ENCODE measurements around the gene RRM2.

Gene RRM2

GRCh38 chr2:10159581-10160131, 37.1 kb downstream of the RRM2 start:
- DNase-seq: no peak

GRCh38 chr2:10160203-10160955, 37.8 kb downstream of the RRM2 start:
- DNase-seq: no peak

GRCh38 chr2:10161206-10161931, 38.8 kb downstream of the RRM2 start:
- no peak for DNase-seq

GRCh38 chr2:10161961-10162441, 39.5 kb downstream of the RRM2 start:
- DNase-seq: no peak

- no peak for DNase-seq
These were observed 40.3 kb downstream of the RRM2 start for GRCh38 chr2:10162586-10163497.

- DNase-seq: no peak
These were observed 41.3 kb downstream of the RRM2 start for GRCh38 chr2:10163498-10164486.

GRCh38 chr2:10164601-10165000, 42.1 kb downstream of the RRM2 start:
- no peak for DNase-seq

- no peak for DNase-seq
These were observed 42.7 kb downstream of the RRM2 start for GRCh38 chr2:10165282-10165681.

GRCh38 chr2:10165861-10166675, 43.5 kb downstream of the RRM2 start:
- DNase-seq: no peak

GRCh38 chr2:10166676-10167292, 44.2 kb downstream of the RRM2 start:
- DNase-seq: no peak

GRCh38 chr2:10167316-10167715, 44.8 kb downstream of the RRM2 start:
- no peak for DNase-seq

GRCh38 chr2:10168221-10168620, 45.7 kb downstream of the RRM2 start:
- DNase-seq: no peak

- no peak for DNase-seq
These were observed 46.6 kb downstream of the RRM2 start for GRCh38 chr2:10169053-10169578.

- no peak for DNase-seq
These were observed 47.0 kb downstream of the RRM2 start for GRCh38 chr2:10169581-10169980.

GRCh38 chr2:10170256-10170655, 47.7 kb downstream of the RRM2 start:
- peak; percentile 1 to 20 for DNase-seq

GRCh38 chr2:10171006-10171800, 48.7 kb downstream of the RRM2 start:
- DNase-seq: no peak

GRCh38 chr2:10172033-10172871, 49.7 kb downstream of the RRM2 start:
- no peak for DNase-seq
